Panc1 (cell line): Measurements from ENCODE around the gene CDK14. TPM values are rescaled to one million over a fixed set of nuclear protein-coding genes. Genes with fewer than 3 reads are reported as not detected.

Source experiments
- ATAC-seq: fragments of 200-7000 bp; cut with Tn5 transposase; 2 replicates; pipeline ENCODE4 v1.9.1; 2020; ENCODE audit warnings: mild to moderate bottlenecking, moderate library complexity
- BruUV-seq: library from RNA; stranded (reverse); fragments of 400-500 nt; replicated peaks from 2 replicates; lab custom pipeline; 2021; lab: Mats Ljungman, UMichigan
- CTCF ChIA-PET: fragments of 300-600 bp; sonication (Branson Sonifier 250); formaldehyde crosslinking; loops from one replicate; lab custom pipeline; 2022; ENCODE audit warnings: antibody characterized with exemption; lab: Charles Lee
- POLR2A ChIA-PET: fragments of 300-600 bp; sonication (Branson Sonifier 250); formaldehyde crosslinking; loops from one replicate; lab custom pipeline; 2022; ENCODE audit warnings: antibody characterized with exemption; lab: Charles Lee
- DNase-seq: peaks from one replicate; pipeline ENCODE4 v3.0.0-alpha.2; 2010; ENCODE audit warnings: low read depth, low spot score
- H3K27ac ChIP-seq: 2 replicates; pipeline ENCODE4 v1.5.1; 2011; ENCODE audit warnings: mild to moderate bottlenecking, low read length, inconsistent platforms
- H3K27me3 ChIP-seq: fragments of 200-500 bp; sonication (Bioruptor generic); 2 replicates; pipeline ENCODE4 v1.6.0; 2014; ENCODE audit warnings: low read length, inconsistent platforms; ENCODE audit not compliant: control insufficient read depth, insufficient read depth
- H3K36me3 ChIP-seq: fragments of 200-500 bp; sonication (Bioruptor generic); 2 replicates; pipeline ENCODE4 v1.5.1; 2014; ENCODE audit warnings: inconsistent platforms, mild to moderate bottlenecking, low read length, moderate library complexity; ENCODE audit not compliant: control insufficient read depth, insufficient read depth
- H3K4me1 ChIP-seq: 2 replicates; pipeline ENCODE4 v1.5.1; 2011; ENCODE audit warnings: inconsistent platforms, mild to moderate bottlenecking, low read length, moderate library complexity; ENCODE audit not compliant: control insufficient read depth, insufficient read depth
- H3K4me3 ChIP-seq, 2 experiments: 2 replicates each; pipeline ENCODE4 v1.5.1; 2011 to 2012; ENCODE audit warnings: low read depth in 2 of 2, low read length in 2 of 2, mild to moderate bottlenecking in 2 of 2, inconsistent platforms in 1 of 2, moderate library complexity in 1 of 2
- H3K9me3 ChIP-seq: fragments of 200-500 bp; sonication (Bioruptor generic); 2 replicates; pipeline ENCODE4 v1.5.1; 2014; ENCODE audit warnings: low read depth, mild to moderate bottlenecking, inconsistent platforms, low read length, moderate library complexity; ENCODE audit not compliant: control insufficient read depth, insufficient read depth
- POLR2AphosphoS5 ChIP-seq: IDR thresholded peaks from 2 replicates; pipeline ENCODE4 v1.6.1; 2012; ENCODE audit warnings: mild to moderate bottlenecking, low read depth, low read length, moderate library complexity
- SIN3A ChIP-seq: IDR thresholded peaks from 2 replicates; pipeline ENCODE4 v1.6.1; 2012; ENCODE audit warnings: low read depth, mild to moderate bottlenecking, low read length, moderate library complexity, borderline replicate concordance; ENCODE audit not compliant: insufficient read depth
- TCF7L2 ChIP-seq: IDR thresholded peaks from 2 replicates; pipeline ENCODE4 v1.6.1; 2011; ENCODE audit warnings: mild to moderate bottlenecking, low read depth, low read length, inconsistent platforms
- in situ Hi-C: cut with HindIII; loops from 2 replicates; pipeline ENCODE4 v1.10.0; 2016; ENCODE audit warnings: low sequenced_read_pairs, low pct_unique_long_range_greater_than_20kb
- intact Hi-C: fragments of 100-400 bp; cut with micrococcal nuclease; formaldehyde crosslinking; loops from one replicate; pipeline ENCODE4 v1.10.0; 2022; ENCODE audit not compliant: unreplicated experiment
- total RNA-seq: library from RNA; stranded (reverse); gene quantifications from one replicate; pipeline ENCODE4 v1.2.1, GENCODE V29; 2021; ENCODE audit not compliant: unreplicated experiment
- TF ChIP-seq, protein P1 (sequence below), 2 experiments: IDR thresholded peaks; 2 replicates each; pipeline ENCODE4 v1.6.1; 2011 to 2012; ENCODE audit warnings: low read depth in 2 of 2, control low read depth in 1 of 2, low read length in 1 of 2, mild to moderate bottlenecking in 1 of 2, moderate library complexity in 1 of 2; ENCODE audit not compliant: insufficient read depth in 1 of 2
- TF ChIP-seq, protein P2 (sequence below): fragments of 450-650 bp; IDR thresholded peaks from 2 replicates; pipeline ENCODE4 v1.5.1; 2017; ENCODE audit warnings: mild to moderate bottlenecking

CDK14 gene
- total RNA-seq, 1 experiment from 2014 or later: 3.0 TPM

DNA sequence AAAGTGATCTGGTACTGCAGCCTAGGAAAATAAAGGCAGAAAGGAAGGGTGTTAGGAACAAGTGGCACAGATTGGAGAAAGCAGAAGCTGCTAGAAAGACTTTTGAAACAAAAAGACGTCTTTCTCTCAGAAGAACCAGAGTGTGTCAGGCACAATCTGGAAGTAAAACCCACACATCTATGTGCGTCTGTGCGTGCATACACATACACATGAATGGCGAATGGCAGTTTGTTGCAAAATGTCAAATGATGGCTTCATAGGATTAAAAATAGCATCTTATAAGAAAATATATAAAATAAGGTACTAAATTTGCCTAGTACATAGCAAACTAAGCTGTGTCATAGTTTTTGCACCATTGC is 246.3 kb downstream of the CDK14 start:
- CTCF ChIA-PET: no interaction called here
- no peak for TF ChIP-seq SIN3A
- TF ChIP-seq POLR2AphosphoS5: no peak
- TF ChIP-seq TCF7L2: no peak
- TF ChIP-seq, protein P1, sequence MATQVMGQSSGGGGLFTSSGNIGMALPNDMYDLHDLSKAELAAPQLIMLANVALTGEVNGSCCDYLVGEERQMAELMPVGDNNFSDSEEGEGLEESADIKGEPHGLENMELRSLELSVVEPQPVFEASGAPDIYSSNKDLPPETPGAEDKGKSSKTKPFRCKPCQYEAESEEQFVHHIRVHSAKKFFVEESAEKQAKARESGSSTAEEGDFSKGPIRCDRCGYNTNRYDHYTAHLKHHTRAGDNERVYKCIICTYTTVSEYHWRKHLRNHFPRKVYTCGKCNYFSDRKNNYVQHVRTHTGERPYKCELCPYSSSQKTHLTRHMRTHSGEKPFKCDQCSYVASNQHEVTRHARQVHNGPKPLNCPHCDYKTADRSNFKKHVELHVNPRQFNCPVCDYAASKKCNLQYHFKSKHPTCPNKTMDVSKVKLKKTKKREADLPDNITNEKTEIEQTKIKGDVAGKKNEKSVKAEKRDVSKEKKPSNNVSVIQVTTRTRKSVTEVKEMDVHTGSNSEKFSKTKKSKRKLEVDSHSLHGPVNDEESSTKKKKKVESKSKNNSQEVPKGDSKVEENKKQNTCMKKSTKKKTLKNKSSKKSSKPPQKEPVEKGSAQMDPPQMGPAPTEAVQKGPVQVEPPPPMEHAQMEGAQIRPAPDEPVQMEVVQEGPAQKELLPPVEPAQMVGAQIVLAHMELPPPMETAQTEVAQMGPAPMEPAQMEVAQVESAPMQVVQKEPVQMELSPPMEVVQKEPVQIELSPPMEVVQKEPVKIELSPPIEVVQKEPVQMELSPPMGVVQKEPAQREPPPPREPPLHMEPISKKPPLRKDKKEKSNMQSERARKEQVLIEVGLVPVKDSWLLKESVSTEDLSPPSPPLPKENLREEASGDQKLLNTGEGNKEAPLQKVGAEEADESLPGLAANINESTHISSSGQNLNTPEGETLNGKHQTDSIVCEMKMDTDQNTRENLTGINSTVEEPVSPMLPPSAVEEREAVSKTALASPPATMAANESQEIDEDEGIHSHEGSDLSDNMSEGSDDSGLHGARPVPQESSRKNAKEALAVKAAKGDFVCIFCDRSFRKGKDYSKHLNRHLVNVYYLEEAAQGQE (IDR thresholded peaks at IDR 0.05; ENCODE audit: insufficient read depth in 1 of 2, low read depth in 2 of 2, low read length in 1 of 2): no peak
- TF ChIP-seq, protein P2, sequence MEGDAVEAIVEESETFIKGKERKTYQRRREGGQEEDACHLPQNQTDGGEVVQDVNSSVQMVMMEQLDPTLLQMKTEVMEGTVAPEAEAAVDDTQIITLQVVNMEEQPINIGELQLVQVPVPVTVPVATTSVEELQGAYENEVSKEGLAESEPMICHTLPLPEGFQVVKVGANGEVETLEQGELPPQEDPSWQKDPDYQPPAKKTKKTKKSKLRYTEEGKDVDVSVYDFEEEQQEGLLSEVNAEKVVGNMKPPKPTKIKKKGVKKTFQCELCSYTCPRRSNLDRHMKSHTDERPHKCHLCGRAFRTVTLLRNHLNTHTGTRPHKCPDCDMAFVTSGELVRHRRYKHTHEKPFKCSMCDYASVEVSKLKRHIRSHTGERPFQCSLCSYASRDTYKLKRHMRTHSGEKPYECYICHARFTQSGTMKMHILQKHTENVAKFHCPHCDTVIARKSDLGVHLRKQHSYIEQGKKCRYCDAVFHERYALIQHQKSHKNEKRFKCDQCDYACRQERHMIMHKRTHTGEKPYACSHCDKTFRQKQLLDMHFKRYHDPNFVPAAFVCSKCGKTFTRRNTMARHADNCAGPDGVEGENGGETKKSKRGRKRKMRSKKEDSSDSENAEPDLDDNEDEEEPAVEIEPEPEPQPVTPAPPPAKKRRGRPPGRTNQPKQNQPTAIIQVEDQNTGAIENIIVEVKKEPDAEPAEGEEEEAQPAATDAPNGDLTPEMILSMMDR: no peak
- no peaks in the 10 kb centered on the region for H3K9me3 ChIP-seq
- BruUV-seq: no TSS peak
- H3K27me3 ChIP-seq: no peaks in the 10 kb centered on the region
- no peak overlapping the region for H3K4me3 ChIP-seq
- no peaks in the 10 kb centered on the region for H3K36me3 ChIP-seq
- H3K27ac ChIP-seq: no peak overlapping the region
- H3K4me1 ChIP-seq: no peaks in the 10 kb centered on the region
- POLR2A ChIA-PET: no interaction called here
- no peak for ATAC-seq
- in situ Hi-C loops (no loop called here), intact Hi-C loops (no loop called here)
- DNase-seq: no peak

DNA sequence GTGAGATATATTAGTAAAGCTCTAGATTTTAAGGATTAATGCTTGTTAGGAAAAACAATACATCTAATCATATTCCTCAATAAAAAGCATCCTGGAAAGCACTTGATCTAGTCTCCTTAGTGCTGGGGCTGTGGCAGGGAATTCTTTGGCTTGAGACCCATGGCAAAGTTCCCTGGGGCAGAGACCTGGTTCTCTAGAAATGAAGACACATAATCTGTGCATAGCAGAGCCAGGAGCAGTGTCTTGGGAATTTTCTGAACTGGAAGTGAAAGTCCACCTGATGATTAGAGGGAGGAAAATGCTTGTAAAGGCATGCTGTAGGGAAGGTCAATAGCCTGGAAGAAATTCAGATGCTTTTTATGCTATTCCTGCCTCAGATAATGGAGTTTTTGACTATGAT is 247.4 kb downstream of the CDK14 start:
- CTCF ChIA-PET: no interaction called here
- no peaks in the 10 kb centered on the region for H3K9me3 ChIP-seq
- no peaks in the 10 kb centered on the region for H3K27me3 ChIP-seq
- H3K4me3 ChIP-seq: no peak overlapping the region
- no peak for TF ChIP-seq POLR2AphosphoS5
- TF ChIP-seq SIN3A: no peak
- TF ChIP-seq, protein P1 (IDR thresholded peaks at IDR 0.05; ENCODE audit: insufficient read depth in 1 of 2, low read depth in 2 of 2, low read length in 1 of 2): no peak
- no peak overlapping the region for H3K27ac ChIP-seq
- intact Hi-C loops: no loop called here
- POLR2A ChIA-PET: no interaction called here
- in situ Hi-C loops: no loop called here
- no TSS peak for BruUV-seq
- no peaks in the 10 kb centered on the region for H3K4me1 ChIP-seq
- ATAC-seq (no peak), DNase-seq (no peak)
- H3K36me3 ChIP-seq: no peaks in the 10 kb centered on the region
